ENCODE data around the gene TMEM109.

- TF ChIP-seq POLR2A (IDR thresholded peaks at IDR 0.05) (no peak), CTCF (IDR thresholded peaks at IDR 0.05) (no peak), POLR2AphosphoS5 (IDR thresholded peaks at IDR 0.05; ENCODE audit: insufficient read depth in 1 of 2, low read depth in 1 of 2) (no peak)
Measured at GRCh38 chr11:60871378-60872061, 42.4 kb upstream of the TMEM109 start.
